Neural cell (in vitro differentiated cells): ENCODE results near the gene FNDC3B. TPM values are rescaled to one million over a fixed set of nuclear protein-coding genes. Genes with fewer than 3 reads are reported as not detected.

ENCODE experiments used
- H2AFZ ChIP-seq: fragments of 200-600, 300-800 bp; sonication (generic), shearing (Covaris generic); 2 replicates; pipeline ENCODE4 v1.6.0; 2014; ENCODE audit warnings: low read depth, mild to moderate bottlenecking, antibody characterized with exemption, low read length, moderate library complexity
- H3F3A ChIP-seq: fragments of 200-600 bp; shearing (Covaris generic); 2 replicates; pipeline ENCODE4 v1.6.1; 2016; ENCODE audit warnings: mild to moderate bottlenecking, moderate library complexity, mixed read lengths, antibody characterized with exemption, low read length; ENCODE audit not compliant: insufficient read depth, poor library complexity, severe bottlenecking
- H3K27ac ChIP-seq: fragments of 200-600, 300-800 bp; sonication (generic), shearing (Covaris generic); 2 replicates; pipeline ENCODE4 v1.5.1; 2014; ENCODE audit warnings: mild to moderate bottlenecking, low read length, moderate library complexity
- H3K27me3 ChIP-seq: fragments of 300-800, 200-600 bp; sonication (generic), shearing (Covaris generic); 2 replicates; pipeline ENCODE4 v1.6.0; 2014; ENCODE audit warnings: mild to moderate bottlenecking, low read depth, low read length, moderate library complexity; ENCODE audit not compliant: insufficient read depth
- H3K36me3 ChIP-seq: fragments of 300-800, 200-600 bp; sonication (generic), shearing (Covaris generic); 2 replicates; pipeline ENCODE4 v1.5.1; 2014; ENCODE audit warnings: mild to moderate bottlenecking, antibody characterized with exemption, low read length, moderate library complexity; ENCODE audit not compliant: insufficient read depth
- H3K4me2 ChIP-seq: fragments of 300-800, 200-600 bp; sonication (generic), shearing (Covaris generic); 2 replicates; pipeline ENCODE4 v1.6.0; 2014; ENCODE audit warnings: mild to moderate bottlenecking, low read length
- H3K4me3 ChIP-seq: fragments of 300-800, 200-600 bp; sonication (generic), shearing (Covaris generic); 2 replicates; pipeline ENCODE4 v1.5.1; 2014; ENCODE audit warnings: mild to moderate bottlenecking, low read length, moderate library complexity
- H3K79me2 ChIP-seq: fragments of 200-600 bp; shearing (Covaris generic); replicated peaks from 2 replicates; pipeline ENCODE4 v1.6.0; 2014; ENCODE audit warnings: mild to moderate bottlenecking, low read length, moderate library complexity; ENCODE audit not compliant: insufficient read depth
- H3K9ac ChIP-seq: fragments of 300-800, 200-600 bp; sonication (generic), shearing (Covaris generic); 2 replicates; pipeline ENCODE4 v1.6.1; 2016; ENCODE audit warnings: mild to moderate bottlenecking, low read length, mixed read lengths
- H3K9me2 ChIP-seq: fragments of 200-600 bp; shearing (Covaris generic); 2 replicates; pipeline ENCODE4 v1.6.1; 2016; ENCODE audit warnings: mild to moderate bottlenecking, low read length, mixed read lengths; ENCODE audit not compliant: insufficient read depth
- H3K9me3 ChIP-seq: fragments of 200-600, 300-800 bp; sonication (generic), shearing (Covaris generic); 2 replicates; pipeline ENCODE4 v1.6.1; 2016; ENCODE audit warnings: mild to moderate bottlenecking, mixed run types, low read length, moderate library complexity, mixed read lengths
- H4K20me1 ChIP-seq: fragments of 200-600 bp; shearing (Covaris generic); 2 replicates; pipeline ENCODE4 v1.6.1; 2016; ENCODE audit warnings: mild to moderate bottlenecking, mixed run types; ENCODE audit not compliant: insufficient read depth
- EP300 ChIP-seq: fragments of 450-650 bp; conservative IDR thresholded peaks from 2 replicates; pipeline ENCODE4 v1.6.1; 2014; ENCODE audit warnings: antibody characterized with exemption, mild to moderate bottlenecking, moderate library complexity; ENCODE audit not compliant: poor library complexity, severe bottlenecking
- EZH2 ChIP-seq: fragments of 200-600, 300-800 bp; shearing (Covaris generic), sonication (generic); IDR thresholded peaks from 2 replicates; pipeline ENCODE4 v1.6.1; 2014; ENCODE audit warnings: antibody characterized with exemption, low read length, borderline replicate concordance, mild to moderate bottlenecking; ENCODE audit not compliant: insufficient read depth, poor library complexity, severe bottlenecking
- MXI1 ChIP-seq: fragments of 450-650 bp; conservative IDR thresholded peaks from 2 replicates; pipeline ENCODE4 v1.6.1; 2014; ENCODE audit warnings: antibody characterized with exemption, mild to moderate bottlenecking; ENCODE audit not compliant: poor library complexity, severe bottlenecking
- POLR2AphosphoS5 ChIP-seq: IDR thresholded peaks from 2 replicates; pipeline ENCODE4 v1.6.1; 2012
- RAD21 ChIP-seq: fragments of 450-650 bp; conservative IDR thresholded peaks from 2 replicates; pipeline ENCODE4 v1.6.1; 2014; ENCODE audit warnings: antibody characterized with exemption, mild to moderate bottlenecking, moderate library complexity
- REST ChIP-seq: IDR thresholded peaks from 2 replicates; pipeline ENCODE4 v1.6.1; 2012; ENCODE audit warnings: borderline replicate concordance
- SMC3 ChIP-seq: fragments of 450-650 bp; conservative IDR thresholded peaks from 2 replicates; pipeline ENCODE4 v1.6.1; 2014; ENCODE audit warnings: antibody characterized with exemption, mild to moderate bottlenecking, moderate library complexity; ENCODE audit not compliant: poor library complexity
- TAF1 ChIP-seq: IDR thresholded peaks from 2 replicates; pipeline ENCODE4 v1.6.1; 2012; ENCODE audit warnings: low read depth
- polyA plus RNA-seq: library from polyadenylated mRNA; depleted of rRNA; stranded (reverse); fragments of >200 nt; gene quantifications from 2 replicates; pipeline ENCODE4 v1.2.3, GENCODE V29; 2014
- TF ChIP-seq, protein P1 (sequence below): fragments of 450-650 bp; IDR thresholded peaks from 2 replicates; pipeline ENCODE4 v1.5.1; 2014; ENCODE audit warnings: antibody characterized with exemption, mild to moderate bottlenecking, moderate library complexity; ENCODE audit not compliant: poor library complexity, severe bottlenecking

Gene FNDC3B
- polyA plus RNA-seq, 1 donor from 2014 or later: 4.9 TPM

GRCh38 chr3:172216911-172217310 is 177.5 kb downstream of the FNDC3B start:
- no peak overlapping the region for H3K4me2 ChIP-seq
- H2AFZ ChIP-seq: no peak overlapping the region
- no peak overlapping the region for H3K27ac ChIP-seq
- H3K9me2 ChIP-seq: no peaks in the 10 kb centered on the region
- H3K9me3 ChIP-seq: no peaks in the 10 kb centered on the region
- no peaks in the 10 kb centered on the region for H3F3A ChIP-seq
- no peak overlapping the region for H3K9ac ChIP-seq
- no peaks in the 10 kb centered on the region for H3K36me3 ChIP-seq
- H3K27me3 ChIP-seq: no peaks in the 10 kb centered on the region
- TF ChIP-seq, protein P1, sequence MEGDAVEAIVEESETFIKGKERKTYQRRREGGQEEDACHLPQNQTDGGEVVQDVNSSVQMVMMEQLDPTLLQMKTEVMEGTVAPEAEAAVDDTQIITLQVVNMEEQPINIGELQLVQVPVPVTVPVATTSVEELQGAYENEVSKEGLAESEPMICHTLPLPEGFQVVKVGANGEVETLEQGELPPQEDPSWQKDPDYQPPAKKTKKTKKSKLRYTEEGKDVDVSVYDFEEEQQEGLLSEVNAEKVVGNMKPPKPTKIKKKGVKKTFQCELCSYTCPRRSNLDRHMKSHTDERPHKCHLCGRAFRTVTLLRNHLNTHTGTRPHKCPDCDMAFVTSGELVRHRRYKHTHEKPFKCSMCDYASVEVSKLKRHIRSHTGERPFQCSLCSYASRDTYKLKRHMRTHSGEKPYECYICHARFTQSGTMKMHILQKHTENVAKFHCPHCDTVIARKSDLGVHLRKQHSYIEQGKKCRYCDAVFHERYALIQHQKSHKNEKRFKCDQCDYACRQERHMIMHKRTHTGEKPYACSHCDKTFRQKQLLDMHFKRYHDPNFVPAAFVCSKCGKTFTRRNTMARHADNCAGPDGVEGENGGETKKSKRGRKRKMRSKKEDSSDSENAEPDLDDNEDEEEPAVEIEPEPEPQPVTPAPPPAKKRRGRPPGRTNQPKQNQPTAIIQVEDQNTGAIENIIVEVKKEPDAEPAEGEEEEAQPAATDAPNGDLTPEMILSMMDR: no peak
- TF ChIP-seq TAF1 (no peak), EP300 (no peak), MXI1 (no peak), RAD21 (no peak), POLR2AphosphoS5 (no peak), REST (no peak), EZH2 (no peak), SMC3 (no peak)
- no peak overlapping the region for H3K4me3 ChIP-seq
- H3K79me2 ChIP-seq: peaks cover 7% of the 10 kb centered on the region
- H4K20me1 ChIP-seq: no peaks in the 10 kb centered on the region

- no peak overlapping the region for H3K9ac ChIP-seq
- H3K27ac ChIP-seq: no peak overlapping the region
- H2AFZ ChIP-seq: no peak overlapping the region
- no peak overlapping the region for H3K4me2 ChIP-seq
- peaks cover 7% of the 10 kb centered on the region for H3K79me2 ChIP-seq
- H3K4me3 ChIP-seq: no peak overlapping the region
- H3K9me2 ChIP-seq: no peaks in the 10 kb centered on the region
- no peaks in the 10 kb centered on the region for H4K20me1 ChIP-seq
- no peaks in the 10 kb centered on the region for H3K9me3 ChIP-seq
- no peaks in the 10 kb centered on the region for H3F3A ChIP-seq
- no peaks in the 10 kb centered on the region for H3K36me3 ChIP-seq
- no peaks in the 10 kb centered on the region for H3K27me3 ChIP-seq
- TF ChIP-seq, protein P1: no peak
These were observed 178.5 kb downstream of the FNDC3B start for GRCh38 chr3:172217877-172218276.
